ENCODE data around the gene CRYGN.

Gene CRYGN

DNA sequence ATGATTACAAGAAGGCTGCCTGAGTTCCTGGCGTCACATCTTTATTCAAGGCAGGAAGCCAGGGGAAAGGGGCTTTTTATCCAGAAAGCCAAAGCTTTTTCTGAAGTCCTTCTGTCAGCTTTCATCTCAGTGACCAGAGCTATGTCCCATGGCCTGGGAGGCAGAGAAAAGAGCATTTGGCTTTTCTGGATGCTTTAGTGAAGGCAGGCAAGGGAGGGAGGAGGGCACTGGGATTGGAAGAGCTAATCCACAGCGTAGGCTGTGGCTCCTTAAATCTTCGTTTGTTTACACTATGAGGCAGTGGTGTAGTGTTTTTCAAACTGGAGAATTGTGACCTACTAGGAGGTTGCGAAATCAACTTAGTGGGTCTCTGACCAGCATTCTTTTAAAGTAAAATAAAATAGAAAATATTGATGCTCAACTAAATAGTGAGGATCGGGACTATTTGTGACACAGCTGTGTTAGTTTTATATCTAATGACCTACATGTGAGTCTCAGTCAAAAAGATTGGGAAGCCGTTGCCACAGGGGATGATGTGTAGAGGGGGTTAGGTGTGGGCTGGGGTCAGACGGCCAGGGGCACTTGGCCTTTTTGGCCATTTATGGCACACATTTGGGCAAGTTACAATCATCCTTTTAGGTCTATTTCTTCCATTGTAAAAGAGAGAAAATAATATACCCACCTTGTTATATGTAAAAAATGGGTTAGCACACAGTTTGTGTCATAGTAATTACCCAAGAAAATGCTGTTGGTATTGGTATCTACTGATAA is 14.1 kb downstream of the CRYGN start:
- DNase-seq: no peak

DNA sequence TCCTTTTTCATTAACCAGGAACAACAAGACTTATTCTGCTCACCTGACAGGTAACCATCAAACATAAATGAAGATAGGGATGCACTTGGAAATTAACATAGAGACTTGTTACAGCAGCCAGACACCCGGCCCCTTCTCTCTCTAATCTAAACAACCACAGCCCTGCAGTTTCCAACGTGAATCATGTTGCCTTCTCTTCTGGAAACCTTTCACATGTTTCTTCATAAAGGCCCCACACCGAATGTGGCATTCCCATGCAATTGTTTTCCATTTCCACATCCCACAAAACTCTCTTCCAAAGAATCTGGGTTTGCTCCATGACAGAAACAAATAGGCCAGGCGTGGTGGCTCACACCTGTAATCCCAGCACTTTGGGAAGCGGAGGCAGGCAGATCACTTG is 15.1 kb downstream of the CRYGN start:
- DNase-seq: no peak

DNA sequence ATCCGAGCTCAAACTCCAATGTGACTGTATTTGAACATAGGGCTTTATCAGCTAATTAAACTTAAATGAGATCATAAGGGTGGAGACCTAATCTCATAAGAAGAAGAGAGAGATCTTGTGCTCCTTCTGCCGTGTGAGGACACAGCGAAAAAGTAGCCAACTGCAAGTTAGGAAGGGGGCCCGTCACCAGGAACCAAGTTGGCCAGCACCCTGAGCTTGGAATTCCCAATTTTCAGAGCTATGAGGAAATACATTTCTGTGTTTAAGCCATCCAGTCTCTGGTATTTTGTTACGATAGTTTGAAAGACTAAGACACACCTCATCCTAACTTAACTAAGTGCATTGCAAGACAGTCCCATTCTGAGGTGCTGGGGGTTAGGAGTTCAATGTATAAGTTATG is 16.0 kb downstream of the CRYGN start:
- DNase-seq: no peak

GRCh38 chr7:151423226-151423625 is 16.7 kb downstream of the CRYGN start:
- DNase-seq: no peak

GRCh38 chr7:151422212-151422611 is 17.7 kb downstream of the CRYGN start:
- no peak for DNase-seq

- no peak for DNase-seq
Measured at GRCh38 chr7:151420144-151420543, 19.8 kb downstream of the CRYGN start.

DNA sequence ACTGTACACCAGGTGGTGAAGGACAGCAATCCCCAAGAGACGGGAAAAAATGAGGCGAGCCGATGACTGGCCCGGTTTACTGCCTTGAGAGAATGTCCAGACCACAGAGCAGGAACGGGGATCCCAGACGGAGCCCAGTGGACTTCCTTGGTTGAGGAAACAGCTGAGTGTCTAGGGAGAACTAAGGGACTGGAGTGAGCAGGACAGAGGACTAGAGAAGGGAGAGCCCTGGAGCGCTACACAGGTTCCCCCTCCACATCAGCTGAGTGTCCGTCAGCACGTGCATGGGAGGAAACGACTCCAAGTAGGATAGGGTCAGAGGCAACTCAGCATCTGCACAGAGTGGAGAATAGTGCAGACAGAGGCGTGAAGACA is 23.0 kb downstream of the CRYGN start:
- peak; percentile 51 for DNase-seq

GRCh38 chr7:151416112-151416940 is 23.6 kb downstream of the CRYGN start:
- no peak for DNase-seq

DNA sequence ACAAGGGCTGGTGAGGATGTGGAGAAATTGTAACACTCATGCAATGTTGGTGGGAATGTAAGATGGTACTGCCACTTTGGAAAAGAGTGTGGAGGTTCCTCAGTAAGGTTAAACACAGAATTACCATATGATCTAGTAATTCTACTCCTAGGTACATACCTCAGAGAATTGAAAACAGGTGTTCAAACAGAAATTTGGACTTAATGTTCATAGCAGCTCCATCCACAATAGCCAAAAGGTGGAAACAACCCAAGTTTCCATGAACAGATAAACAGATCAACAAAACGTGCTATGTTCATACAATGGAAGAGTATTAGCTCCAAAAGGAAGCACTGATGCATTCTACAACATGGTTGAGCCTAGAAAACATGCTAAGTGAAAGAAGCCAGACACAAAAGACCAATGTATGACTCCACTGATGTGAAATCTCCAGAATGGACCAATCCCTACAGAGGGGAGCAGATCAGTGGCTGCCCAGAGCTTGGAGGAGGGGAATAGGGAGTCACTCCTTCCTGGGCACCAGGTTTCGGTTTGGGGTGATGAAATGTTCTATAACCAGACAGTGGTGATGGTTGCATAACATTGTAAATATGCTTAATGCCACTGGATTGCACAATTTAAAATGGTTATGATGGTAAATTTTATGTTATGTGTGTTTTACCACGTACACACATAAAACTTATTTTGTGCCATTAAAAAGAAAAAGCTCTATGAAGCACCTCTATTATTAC is 24.4 kb downstream of the CRYGN start:
- DNase-seq: peak; percentile 99

GRCh38 chr7:151413241-151413640 is 26.7 kb downstream of the CRYGN start:
- DNase-seq: no peak

- DNase-seq: no peak
Measured at GRCh38 chr7:151412318-151412717, 27.6 kb downstream of the CRYGN start.

DNA sequence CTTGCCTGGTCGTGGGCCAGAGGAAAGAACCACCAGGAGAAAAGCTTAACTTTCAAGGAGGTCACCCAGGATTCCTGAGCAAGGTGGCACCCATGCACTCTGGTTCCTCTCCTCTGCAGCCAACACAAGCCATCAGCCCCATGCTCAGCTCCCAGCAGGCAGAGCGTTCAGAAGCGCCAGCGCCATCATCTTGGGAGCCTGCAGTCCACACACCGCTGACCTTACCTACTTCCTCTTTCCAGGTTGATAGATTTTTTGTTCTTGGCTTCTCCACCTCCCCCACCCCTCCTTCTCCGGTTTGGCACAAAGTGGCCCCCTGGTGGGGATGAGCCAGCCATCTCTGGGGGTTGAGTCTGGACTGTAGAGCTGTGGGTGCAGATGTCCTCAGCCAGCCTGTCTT is 28.4 kb downstream of the CRYGN start:
- no peak for DNase-seq

DNA sequence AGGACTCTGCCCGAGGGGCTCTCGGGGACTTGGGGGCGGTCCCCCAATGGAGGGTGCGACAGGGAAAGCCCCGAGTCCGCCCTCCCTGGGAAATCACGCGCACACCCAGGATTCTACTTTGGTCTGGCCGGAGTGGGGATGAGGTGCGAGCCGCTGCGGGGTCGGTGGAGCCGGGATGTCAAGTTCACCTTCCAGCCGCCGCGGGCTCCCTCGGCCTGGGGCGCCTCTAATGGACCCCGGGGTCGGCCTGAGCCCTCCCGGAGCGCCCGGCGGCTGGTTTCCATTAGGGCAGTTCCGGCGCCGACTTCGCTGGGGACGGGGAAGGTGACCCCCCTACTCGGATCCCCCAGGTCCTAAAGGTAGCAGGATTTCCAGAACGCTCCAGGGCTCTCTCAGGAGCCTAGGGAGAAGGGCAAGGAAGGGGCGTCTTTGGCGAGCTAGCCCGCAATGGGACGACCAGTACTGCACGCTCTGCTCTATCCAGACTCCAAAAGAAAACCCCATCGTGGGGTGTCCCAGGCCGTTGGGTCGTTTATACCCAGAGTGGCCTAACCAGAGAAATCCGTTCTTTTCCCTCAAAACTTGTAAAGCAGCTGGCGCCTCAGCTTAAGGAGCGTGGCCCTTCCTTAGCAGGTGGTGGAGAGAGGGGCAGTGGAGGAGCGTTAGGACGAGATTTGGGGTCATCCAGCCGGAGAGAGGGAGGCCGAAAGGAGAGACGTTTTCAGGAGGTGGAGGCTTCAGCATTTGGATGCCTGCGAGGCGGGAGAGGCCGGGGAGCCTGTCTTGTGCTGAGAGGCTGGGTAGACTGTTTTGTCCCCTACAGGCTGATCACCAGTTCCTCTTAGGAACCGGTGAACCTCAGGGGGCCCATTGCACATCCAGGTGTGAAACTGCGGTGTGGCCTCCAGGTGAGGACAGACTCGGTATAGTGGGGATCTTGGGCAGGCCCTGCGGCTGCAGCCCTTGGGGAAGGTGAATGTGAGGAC is 29.2 kb downstream of the CRYGN start:
- DNase-seq: no peak

DNA sequence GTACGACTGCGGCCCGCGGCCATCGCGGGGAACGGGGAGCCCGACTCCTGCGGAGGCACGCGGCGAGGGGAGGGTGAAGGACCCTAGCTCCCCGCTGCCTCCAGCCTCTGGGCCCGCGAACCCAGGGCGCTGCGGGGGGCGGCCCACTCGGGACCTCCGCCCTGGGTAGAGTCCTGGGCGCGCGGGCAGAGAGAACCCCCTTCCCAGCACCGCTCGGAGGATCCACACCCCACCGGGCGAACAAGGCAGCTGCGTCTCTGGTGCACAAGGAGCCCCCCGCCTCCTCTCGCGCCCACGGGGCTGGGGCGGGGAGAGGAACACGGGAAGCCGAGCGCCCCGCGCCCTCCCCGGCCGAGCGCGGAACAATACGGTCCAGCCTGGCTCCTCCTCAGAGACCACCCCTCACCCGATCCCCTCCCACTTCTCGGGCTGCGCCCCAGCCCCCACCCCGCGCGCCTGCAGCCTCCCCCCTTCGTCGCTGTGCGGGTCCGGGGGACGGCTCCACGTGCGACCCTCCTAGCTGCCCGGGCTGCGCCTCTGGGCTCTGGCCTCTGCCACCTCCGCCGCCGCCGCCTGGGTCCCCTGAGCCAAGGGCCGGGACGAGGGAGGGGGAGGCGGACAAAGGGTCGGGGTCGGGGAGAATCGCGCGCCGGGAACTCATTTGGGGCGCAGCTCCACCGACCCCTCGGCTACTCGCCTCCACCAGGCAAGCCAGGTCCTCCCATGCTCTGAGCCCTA is 30.1 kb downstream of the CRYGN start, which contains the start of gene WDR86:
Gene WDR86, minus strand, starts transcription at position 372 of the 738 bp plus-strand sequence. CDS start 449 bp downstream, outside the sequence.
- no peak for DNase-seq

- DNase-seq: no peak
Measured at GRCh38 chr7:151408839-151409666, 30.9 kb downstream of the CRYGN start.

GRCh38 chr7:151408498-151408838 is 31.5 kb downstream of the CRYGN start:
- DNase-seq: no peak

GRCh38 chr7:151406886-151407583 is 32.9 kb downstream of the CRYGN start:
- no peak for DNase-seq

DNA sequence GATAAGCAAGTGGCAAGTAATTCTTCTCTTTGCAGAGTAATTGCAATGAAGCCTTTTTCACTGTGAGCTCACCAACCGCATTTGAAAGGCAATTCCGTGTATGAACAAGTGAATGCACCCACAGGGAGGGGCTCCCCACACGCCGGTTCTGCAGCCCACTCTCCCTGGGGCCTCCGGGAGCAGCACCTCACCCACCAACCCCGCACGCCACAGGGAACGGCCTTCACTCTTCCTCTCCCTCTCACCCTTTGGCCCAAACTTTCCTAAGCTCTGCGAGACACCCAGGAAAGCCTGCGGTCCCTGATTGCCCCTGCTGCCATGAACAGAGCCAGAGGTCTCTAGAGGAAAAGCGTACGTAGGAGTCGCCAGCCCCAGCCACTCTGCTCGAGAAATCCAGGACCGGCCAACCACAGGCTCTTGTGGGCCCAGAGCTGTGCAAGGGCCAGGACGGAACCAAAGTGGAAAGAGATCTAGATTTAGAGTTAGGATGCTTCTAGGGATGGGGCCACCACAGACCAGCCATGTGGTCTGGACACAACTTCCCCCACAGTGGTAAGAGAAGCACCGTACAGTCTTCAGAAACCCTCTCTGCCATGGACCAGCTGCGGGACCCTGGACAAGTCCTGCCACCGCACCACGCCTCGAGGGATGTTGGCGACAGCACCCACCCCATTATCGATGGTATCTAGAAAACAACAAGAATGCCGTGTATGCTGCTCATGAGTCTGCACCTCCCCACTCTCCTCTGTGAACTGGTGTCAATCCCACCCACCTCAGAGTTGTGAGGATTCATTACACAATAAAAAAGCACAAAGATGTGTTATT is 33.7 kb downstream of the CRYGN start:
- DNase-seq: no peak

DNA sequence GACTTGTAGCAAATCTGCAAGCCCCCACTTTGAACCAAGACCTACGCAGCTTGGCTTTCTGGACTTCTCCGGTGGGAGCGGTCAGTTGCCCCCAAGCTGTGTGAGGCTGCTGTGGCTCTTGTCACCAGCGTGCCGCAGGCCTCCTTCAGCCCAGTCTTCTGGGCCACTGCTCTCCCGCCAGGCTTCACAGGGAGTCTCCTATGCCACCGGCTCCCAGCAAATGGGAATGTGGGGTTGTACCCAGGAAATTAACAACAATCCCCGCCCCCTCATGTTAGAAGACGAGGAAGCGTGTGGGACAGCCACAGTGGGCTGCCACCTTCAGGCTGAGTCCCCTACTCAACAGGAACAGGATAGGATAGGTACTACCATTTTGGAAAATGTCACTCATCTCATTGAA is 34.4 kb downstream of the CRYGN start:
- DNase-seq: no peak
